HCT116 (cell line): ENCODE measurements around the gene LINGO4. TPM values are rescaled to one million over a fixed set of nuclear protein-coding genes. Genes with fewer than 3 reads are reported as not detected.

Source experiments
- ATAC-seq: fragments of 200-7000 bp; cut with Tn5 transposase; 2 replicates; pipeline ENCODE4 v1.9.1; 2020; ENCODE audit warnings: mild to moderate bottlenecking, moderate library complexity
- BruUV-seq: library from RNA; stranded (reverse); fragments of 400-500 nt; replicated peaks from 2 replicates; lab custom pipeline; 2021; lab: Mats Ljungman, UMichigan
- CTCF ChIA-PET: fragments of 300-600 bp; sonication (Branson Sonifier 250); formaldehyde crosslinking; loops from one replicate; lab custom pipeline; 2021; ENCODE audit warnings: antibody characterized with exemption; lab: Charles Lee
- POLR2A ChIA-PET: fragments of 300-600, 350-600 bp; sonication (Branson Sonifier 250); formaldehyde crosslinking; loops from one replicate; lab custom pipeline; 2021; ENCODE audit warnings: antibody characterized with exemption; lab: Charles Lee
- RAD21 ChIA-PET, 2 experiments: fragments of 300-600 bp; sonication (Branson Sonifier 250); formaldehyde crosslinking; loops; one replicate each; lab custom pipeline; 2023; ENCODE audit warnings: low total read pairs in 2 of 2; ENCODE audit not compliant: uncharacterized antibody in 2 of 2, unreplicated experiment in 2 of 2, low non-redundant PET in 1 of 2; lab: Charles Lee
- DNase-seq: peaks from one replicate; pipeline ENCODE4 v3.0.0-alpha.2; 2010; ENCODE audit warnings: low read depth, low spot score
- H2AFZ ChIP-seq: fragments of 200-600 bp; shearing (Covaris generic), sonication (generic); 2 replicates; pipeline ENCODE4 v1.6.1; 2017; ENCODE audit warnings: low read depth, mixed run types, mixed read lengths, antibody characterized with exemption, low read length; ENCODE audit not compliant: poor library complexity, severe bottlenecking
- H3K27ac ChIP-seq: 2 replicates; pipeline ENCODE4 v1.5.1; 2012; ENCODE audit warnings: low read depth, low read length
- H3K27me3 ChIP-seq: fragments of 200-600 bp; sonication (generic); 2 replicates; pipeline ENCODE4 v1.6.1; 2016; ENCODE audit warnings: mixed run types, low read length, mixed read lengths; ENCODE audit not compliant: insufficient read depth
- H3K36me3 ChIP-seq, 2 experiments: fragments of 200-500 bp in 1 of 2; fragments of 200-600 bp in 1 of 2; sonication (Bioruptor generic) in 1 of 2; sonication (generic) in 1 of 2; 2 replicates each; pipeline versions ENCODE4 v1.5.1 to v1.6.1; 2014 to 2016; ENCODE audit warnings: low read length in 2 of 2, inconsistent platforms in 1 of 2, mixed read lengths in 1 of 2, mixed run types in 1 of 2; ENCODE audit not compliant: insufficient read depth in 2 of 2, control insufficient read depth in 1 of 2
- H3K4me1 ChIP-seq, 2 experiments: fragments of 200-600 bp in 1 of 2; sonication (generic) in 1 of 2; 2 replicates each; pipeline versions ENCODE4 v1.5.1 to v1.6.1; 2012 to 2017; ENCODE audit warnings: low read length in 2 of 2, inconsistent platforms in 1 of 2, mild to moderate bottlenecking in 1 of 2, mixed read lengths in 1 of 2, mixed run types in 1 of 2, moderate library complexity in 1 of 2; ENCODE audit not compliant: insufficient read depth in 2 of 2, control insufficient read depth in 1 of 2
- H3K4me2 ChIP-seq: fragments of 200-600 bp; sonication (generic); 2 replicates; pipeline ENCODE4 v1.6.1; 2017; ENCODE audit warnings: mixed run types, low read length, mixed read lengths
- H3K4me3 ChIP-seq, 2 experiments: fragments of 200-600 bp in 1 of 2; sonication (generic) in 1 of 2; replicated peaks in 1 of 2; 2 replicates each; pipeline ENCODE4 v1.5.1; 2011 to 2016; ENCODE audit warnings: low read length in 2 of 2, control low read depth in 1 of 2, low read depth in 1 of 2, mild to moderate bottlenecking in 1 of 2, mixed read lengths in 1 of 2, mixed run types in 1 of 2
- H3K79me2 ChIP-seq: fragments of 200-600 bp; sonication (generic); 2 replicates; pipeline ENCODE4 v1.6.1; 2017; ENCODE audit warnings: mild to moderate bottlenecking, mixed run types, low read length, moderate library complexity, mixed read lengths; ENCODE audit not compliant: insufficient read depth
- H3K9ac ChIP-seq: fragments of 200-600 bp; sonication (generic); 2 replicates; pipeline ENCODE4 v1.6.1; 2016; ENCODE audit warnings: low read length, mixed read lengths
- H3K9me2 ChIP-seq: fragments of 200-600 bp; sonication (generic), shearing (Covaris generic); 2 replicates; pipeline ENCODE4 v1.6.1; 2017; ENCODE audit warnings: mixed run types, mild to moderate bottlenecking, moderate library complexity; ENCODE audit not compliant: insufficient read depth
- H3K9me3 ChIP-seq, 2 experiments: fragments of 200-500 bp in 1 of 2; fragments of 200-600 bp in 1 of 2; sonication (Bioruptor generic) in 1 of 2; sonication (generic) in 1 of 2; 2 replicates each; pipeline ENCODE4 v1.6.1; 2014 to 2017; ENCODE audit warnings: low read length in 2 of 2, mixed read lengths in 2 of 2, inconsistent platforms in 1 of 2, low read depth in 1 of 2, mild to moderate bottlenecking in 1 of 2, mixed run types in 1 of 2, moderate library complexity in 1 of 2; ENCODE audit not compliant: control insufficient read depth in 1 of 2, insufficient read depth in 1 of 2
- H4K20me1 ChIP-seq: fragments of 200-600 bp; sonication (generic), shearing (Covaris generic); 2 replicates; pipeline ENCODE4 v1.6.1; 2017; ENCODE audit warnings: mixed run types, mild to moderate bottlenecking, moderate library complexity; ENCODE audit not compliant: insufficient read depth
- CBX3 ChIP-seq: IDR thresholded peaks from 2 replicates; pipeline ENCODE4 v1.6.1; 2012; ENCODE audit warnings: low read depth
- CEBPB ChIP-seq: IDR thresholded peaks from 2 replicates; pipeline ENCODE4 v1.6.1; 2012; ENCODE audit warnings: low read depth
- POLR2A ChIP-seq: IDR thresholded peaks from 2 replicates; pipeline ENCODE4 v1.7.0; 2011; ENCODE audit warnings: borderline replicate concordance; ENCODE audit not compliant: insufficient read depth, insufficient read length; ENCODE audit errors: extremely low read depth
- POLR2AphosphoS5 ChIP-seq: IDR thresholded peaks from 2 replicates; pipeline ENCODE4 v1.6.1; 2011; ENCODE audit warnings: mild to moderate bottlenecking, low read depth, low read length, moderate library complexity
- RAD21 ChIP-seq: IDR thresholded peaks from 2 replicates; pipeline ENCODE4 v1.6.1; 2012; ENCODE audit warnings: low read depth, mild to moderate bottlenecking
- TCF7L2 ChIP-seq: IDR thresholded peaks from 2 replicates; pipeline ENCODE4 v1.7.0; 2011; ENCODE audit warnings: borderline replicate concordance, inconsistent platforms; ENCODE audit not compliant: insufficient read depth, insufficient read length; ENCODE audit errors: extremely low read depth
- YY1 ChIP-seq: IDR thresholded peaks from 2 replicates; pipeline ENCODE4 v1.6.1; 2011; ENCODE audit warnings: low read length, low read depth, moderate library complexity, mild to moderate bottlenecking; ENCODE audit not compliant: insufficient replicate concordance; ENCODE audit errors: extremely low read depth
- ZNF274 ChIP-seq: fragments of 200-500 bp; sonication (Bioruptor generic); IDR thresholded peaks from 2 replicates; pipeline ENCODE4 v1.6.1; 2014; ENCODE audit warnings: mild to moderate bottlenecking, low read depth, low read length, inconsistent platforms
- intact Hi-C: fragments of 100-400 bp; cut with micrococcal nuclease; formaldehyde crosslinking; loops from 2 replicates; pipeline ENCODE4 v1.10.0; 2022
- total RNA-seq: library from RNA; stranded (reverse); gene quantifications from one replicate; pipeline ENCODE4 v1.2.1, GENCODE V29; 2021; ENCODE audit not compliant: unreplicated experiment

LINGO4 gene
- total RNA-seq, 1 experiment from 2014 or later, result not detected

DNA sequence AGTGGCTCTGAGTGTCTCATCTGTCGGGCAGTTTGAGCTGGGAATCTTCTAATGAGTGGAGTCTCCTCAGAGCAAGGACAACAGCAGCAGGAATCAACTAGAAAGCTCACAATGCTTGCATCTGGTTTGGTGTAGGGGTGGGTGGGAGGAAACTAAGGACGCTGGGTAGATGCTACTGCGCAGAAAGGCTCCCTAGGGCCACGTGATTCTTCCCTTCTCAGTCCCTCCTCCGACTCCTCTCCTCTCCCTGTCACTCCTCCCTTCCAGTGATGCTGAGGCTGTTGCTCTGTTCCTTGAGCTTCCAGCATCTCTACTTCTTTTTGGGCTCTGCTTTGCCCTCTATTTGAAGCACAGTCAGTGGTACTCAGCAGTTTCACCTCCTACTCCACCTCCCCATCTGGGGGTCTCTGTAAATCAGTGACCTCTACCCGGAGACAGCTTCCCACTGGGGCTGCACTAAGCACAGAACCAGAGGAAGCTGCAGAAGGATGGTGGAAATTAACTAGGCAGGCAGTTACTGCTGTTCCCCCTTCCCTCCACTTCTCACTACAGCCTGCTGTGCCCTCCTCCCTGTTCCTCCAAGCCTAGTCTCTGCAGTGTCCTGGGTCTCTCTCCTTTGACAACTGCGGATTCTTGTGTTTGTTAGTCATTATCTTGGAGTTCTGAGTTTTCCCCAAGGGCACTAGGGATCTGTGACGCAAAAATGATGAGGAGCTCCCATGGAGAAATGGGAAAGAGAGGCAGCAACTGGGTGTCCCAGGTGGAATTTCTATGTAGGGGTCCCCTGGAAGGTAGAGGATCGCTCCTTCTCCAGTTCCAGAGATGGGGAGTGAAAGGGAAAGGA lies 5.8 kb downstream of the LINGO4 start:
- ChIA-PET CTCF (no interaction called here), RAD21 (no interaction called here), POLR2A (no interaction called here)
- H3K9ac ChIP-seq, result no peak overlapping the region
- no peak overlapping the region for H3K4me2 ChIP-seq
- H3K79me2 ChIP-seq, result no peaks in the 10 kb centered on the region
- intact Hi-C loops, result no loop called here
- peaks cover 37% of the 10 kb centered on the region for H3K27me3 ChIP-seq
- ATAC-seq, result no peak
- no peaks in the 10 kb centered on the region for H3K4me1 ChIP-seq
- H3K9me3 ChIP-seq, result no peaks in the 10 kb centered on the region
- H3K9me2 ChIP-seq, result no peaks in the 10 kb centered on the region
- BruUV-seq, result no TSS peak
- no peak overlapping the region for H3K4me3 ChIP-seq
- H3K27ac ChIP-seq, result no peak overlapping the region
- TF ChIP-seq YY1, result no peak
- TF ChIP-seq RAD21, result no peak
- no peak for TF ChIP-seq TCF7L2
- no peak for TF ChIP-seq CBX3
- TF ChIP-seq CEBPB, result no peak
- TF ChIP-seq POLR2AphosphoS5, result no peak
- no peaks in the 10 kb centered on the region for H4K20me1 ChIP-seq
- no peak for DNase-seq
- no peaks in the 10 kb centered on the region for H3K36me3 ChIP-seq
- no peak overlapping the region for H2AFZ ChIP-seq

DNA sequence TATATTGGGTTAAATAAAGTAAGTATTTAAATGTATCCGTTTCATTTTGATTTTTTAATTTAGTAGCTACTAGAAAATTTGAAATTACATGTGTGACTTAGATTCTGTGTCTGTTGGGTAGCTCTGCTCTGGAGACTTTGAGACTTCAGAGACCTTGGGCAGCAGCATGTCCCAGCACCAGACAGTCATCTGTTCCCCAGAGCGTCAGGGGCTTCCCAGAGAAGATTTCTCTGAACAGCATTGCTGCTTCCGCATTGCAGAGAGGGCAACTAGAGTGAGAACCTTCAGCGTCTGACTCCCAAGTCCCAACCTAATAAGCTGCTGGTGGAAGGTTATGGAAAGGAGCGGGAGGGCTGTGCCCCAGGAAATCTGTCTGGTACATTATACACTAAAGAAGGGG lies 6.6 kb downstream of the LINGO4 start:
- DNase-seq (no peak), ATAC-seq (no peak)
- POLR2A ChIA-PET, result no interaction called here
- no peaks in the 10 kb centered on the region for H3K9me2 ChIP-seq
- H3K27ac ChIP-seq, result no peak overlapping the region
- no peaks in the 10 kb centered on the region for H3K9me3 ChIP-seq
- RAD21 ChIA-PET, result no interaction called here
- H3K4me3 ChIP-seq, result no peak overlapping the region
- no peak overlapping the region for H2AFZ ChIP-seq
- H3K36me3 ChIP-seq, result no peaks in the 10 kb centered on the region
- H3K27me3 ChIP-seq, result peaks cover 31% of the 10 kb centered on the region
- no peak overlapping the region for H3K4me2 ChIP-seq
- no peaks in the 10 kb centered on the region for H3K4me1 ChIP-seq
- TF ChIP-seq POLR2AphosphoS5, result no peak
- no peak for TF ChIP-seq ZNF274
- no peak for TF ChIP-seq CBX3
- TF ChIP-seq YY1, result no peak
- no peak for TF ChIP-seq POLR2A
- H3K79me2 ChIP-seq, result no peaks in the 10 kb centered on the region
- CTCF ChIA-PET, result no interaction called here
- no peak overlapping the region for H3K9ac ChIP-seq
- H4K20me1 ChIP-seq, result no peaks in the 10 kb centered on the region
- intact Hi-C loops, result no loop called here
- BruUV-seq, result no TSS peak
